IMR-90 (cell line): ENCODE data around the gene CEACAM16. TPM values are rescaled to one million over a fixed set of nuclear protein-coding genes. Genes with fewer than 3 reads are reported as not detected.

Source experiments
- ATAC-seq: fragments of 200-7000 bp; cut with Tn5 transposase; 2 replicates; pipeline ENCODE4 v1.9.1; 2020; ENCODE audit warnings: low read depth, mild to moderate bottlenecking, moderate library complexity
- BruUV-seq: library from RNA; stranded (reverse); fragments of 400-500 nt; replicated peaks from 2 replicates; lab custom pipeline; 2021; lab: Mats Ljungman, UMichigan
- CTCF ChIA-PET: fragments of 300-600 bp; formaldehyde crosslinking; extraction: SDS; loops from one replicate; lab custom pipeline; 2021; ENCODE audit warnings: antibody characterized with exemption; lab: Yijun Ruan, JAX
- POLR2A ChIA-PET: fragments of 300-600 bp; sonication (Branson Sonifier 250); formaldehyde crosslinking; loops from one replicate; lab custom pipeline; 2022; ENCODE audit warnings: antibody characterized with exemption; ENCODE audit not compliant: unreplicated experiment; lab: Charles Lee
- DNase-seq: peaks from one replicate; pipeline ENCODE4 v3.0.0; 2013
- H2AFZ ChIP-seq: replicated peaks from 2 replicates; pipeline ENCODE3; 2013; ENCODE audit warnings: low read length, mild to moderate bottlenecking; ENCODE audit not compliant: poor library complexity
- H2AK5ac ChIP-seq: 2 replicates; pipeline ENCODE4 v1.6.1; 2013; ENCODE audit warnings: low read depth, low read length, inconsistent platforms
- H2AK9ac ChIP-seq: replicated peaks from 2 replicates; pipeline ENCODE3; 2013; ENCODE audit warnings: mild to moderate bottlenecking, low read depth, low read length, moderate library complexity; ENCODE audit not compliant: poor library complexity
- H2BK120ac ChIP-seq: 2 replicates; pipeline ENCODE4 v1.6.1; 2013; ENCODE audit warnings: low read depth, low read length, inconsistent platforms
- H2BK15ac ChIP-seq: 3 replicates; pipeline ENCODE4 v1.6.1; 2013; ENCODE audit warnings: low read depth, low read length, inconsistent platforms
- H2BK20ac ChIP-seq: 2 replicates; pipeline ENCODE4 v1.6.1; 2013; ENCODE audit warnings: low read depth, mild to moderate bottlenecking, inconsistent platforms, low read length, moderate library complexity
- H2BK5ac ChIP-seq: 2 replicates; pipeline ENCODE4 v1.6.1; 2013; ENCODE audit warnings: mild to moderate bottlenecking, low read depth, low read length, inconsistent platforms; ENCODE audit not compliant: poor library complexity, severe bottlenecking
- H3K14ac ChIP-seq: replicated peaks from 2 replicates; pipeline ENCODE4 v1.6.1; 2013; ENCODE audit warnings: low read depth, low read length, inconsistent platforms
- H3K18ac ChIP-seq: 2 replicates; pipeline ENCODE4 v1.6.1; 2013; ENCODE audit warnings: low read depth, low read length, control low read depth
- H3K23ac ChIP-seq: 2 replicates; pipeline ENCODE4 v1.6.1; 2013; ENCODE audit warnings: low read depth, low read length, inconsistent platforms
- H3K27ac ChIP-seq: 2 replicates; pipeline ENCODE4 v1.5.1; 2013; ENCODE audit warnings: mild to moderate bottlenecking, control low read depth, low read length; ENCODE audit not compliant: insufficient read depth
- H3K27me3 ChIP-seq: 2 replicates; pipeline ENCODE4 v1.6.1; 2013; ENCODE audit warnings: low read length; ENCODE audit not compliant: control insufficient read depth, insufficient read depth
- H3K36me3 ChIP-seq: 2 replicates; pipeline ENCODE4 v1.6.1; 2013; ENCODE audit warnings: low read length, mixed read lengths; ENCODE audit not compliant: control insufficient read depth, insufficient read depth
- H3K4ac ChIP-seq: 2 replicates; pipeline ENCODE4 v1.6.1; 2013; ENCODE audit warnings: low read depth, low read length, inconsistent platforms
- H3K4me1 ChIP-seq: 2 replicates; pipeline ENCODE4 v1.6.1; 2013; ENCODE audit warnings: low read length, mixed read lengths; ENCODE audit not compliant: control insufficient read depth, insufficient read depth
- H3K4me2 ChIP-seq: 2 replicates; pipeline ENCODE4 v1.6.1; 2013; ENCODE audit warnings: low read depth, mild to moderate bottlenecking, control low read depth, low read length, moderate library complexity
- H3K4me3 ChIP-seq: 2 replicates; pipeline ENCODE4 v1.5.1; 2013; ENCODE audit warnings: low read depth, mild to moderate bottlenecking, control low read depth, low read length, moderate library complexity; ENCODE audit not compliant: insufficient read depth
- H3K56ac ChIP-seq: 2 replicates; pipeline ENCODE4 v1.6.1; 2013; ENCODE audit warnings: low read length, inconsistent platforms; ENCODE audit not compliant: insufficient read depth; ENCODE audit errors: extremely low read depth
- H3K79me1 ChIP-seq, 2 experiments: 2 replicates each; pipeline ENCODE4 v1.6.1; 2013; ENCODE audit warnings: low read length in 2 of 2, inconsistent platforms in 1 of 2, low read depth in 1 of 2
- H3K9ac ChIP-seq: 2 replicates; pipeline ENCODE4 v1.6.1; 2013; ENCODE audit warnings: low read depth, low read length, control low read depth
- H3K9me1 ChIP-seq: 2 replicates; pipeline ENCODE4 v1.6.1; 2013; ENCODE audit warnings: low read length, inconsistent platforms; ENCODE audit not compliant: insufficient read depth
- H3K9me3 ChIP-seq: 2 replicates; pipeline ENCODE4 v1.6.1; 2013; ENCODE audit warnings: low read length; ENCODE audit not compliant: control insufficient read depth, insufficient read depth
- H4K20me1 ChIP-seq: 2 replicates; pipeline ENCODE4 v1.6.1; 2013; ENCODE audit warnings: low read length, inconsistent platforms; ENCODE audit not compliant: insufficient read depth
- H4K5ac ChIP-seq: 2 replicates; pipeline ENCODE4 v1.6.1; 2013; ENCODE audit warnings: mild to moderate bottlenecking, low read depth, low read length, control low read depth
- H4K8ac ChIP-seq, 2 experiments: 2 replicates each; pipeline ENCODE4 v1.6.1; 2013; ENCODE audit warnings: low read depth in 2 of 2, low read length in 2 of 2, control low read depth in 1 of 2, inconsistent platforms in 1 of 2
- H4K91ac ChIP-seq: 2 replicates; pipeline ENCODE4 v1.6.1; 2013; ENCODE audit warnings: low read depth, low read length, inconsistent platforms; ENCODE audit not compliant: insufficient read depth
- CHD1 ChIP-seq: IDR thresholded peaks from 2 replicates; pipeline ENCODE4 v1.6.1; 2012; ENCODE audit warnings: low read depth, low read length, improper control_type of control experiment
- CTCF ChIP-seq: conservative IDR thresholded peaks from 2 replicates; pipeline ENCODE4 v1.5.1; 2012; ENCODE audit warnings: mild to moderate bottlenecking, low read depth, low read length, improper control_type of control experiment
- FOS ChIP-seq: fragments of 150-350 bp; IDR thresholded peaks from 2 replicates; pipeline ENCODE4 v1.6.1; 2016; ENCODE audit warnings: low read depth, low read length
- MAFK ChIP-seq: IDR thresholded peaks from 2 replicates; pipeline ENCODE4 v1.6.1; 2012; ENCODE audit warnings: low read depth, low read length, improper control_type of control experiment
- MAZ ChIP-seq: IDR thresholded peaks from 2 replicates; pipeline ENCODE4 v1.6.1; 2012; ENCODE audit warnings: low read depth, mild to moderate bottlenecking, low read length, improper control_type of control experiment, moderate library complexity, borderline replicate concordance
- POLR2A ChIP-seq: IDR thresholded peaks from 2 replicates; pipeline ENCODE4 v1.6.1; 2012; ENCODE audit warnings: mild to moderate bottlenecking, low read depth, low read length
- RAD21 ChIP-seq: IDR thresholded peaks from 2 replicates; pipeline ENCODE4 v1.6.1; 2012; ENCODE audit warnings: low read length, improper control_type of control experiment
- WGBS, 2 experiments: methylation state at CpG; one replicate each; pipeline versions ENCODE4 v1.1.5 to v1.1.7; 2013; ENCODE audit warnings: missing lambda C conversion rate in 2 of 2; ENCODE audit not compliant: insufficient read length in 1 of 2; ENCODE audit errors: extremely low coverage in 2 of 2; 5-methylcytosine and 5-hydroxymethylcytosine counted together
- dilution Hi-C: fragments of 300-500 bp; cut with HindIII; formaldehyde crosslinking; loops from one replicate; pipeline ENCODE4 v1.14.3; 2018; ENCODE audit warnings: low sequenced_read_pairs; ENCODE audit not compliant: unreplicated experiment
- in situ Hi-C: fragments of 300-500 bp; cut with MboI; formaldehyde crosslinking; loops from 3 replicates; pipeline ENCODE4 v1.14.3; 2019; ENCODE audit warnings: low sequenced_read_pairs, inconsistent platforms, mixed read lengths
- intact Hi-C: fragments of 100-400 bp; cut with micrococcal nuclease; formaldehyde crosslinking; loops from 2 replicates; pipeline ENCODE4 v1.10.0; 2022
- polyA plus RNA-seq, 3 experiments: library from polyadenylated mRNA; depleted of rRNA; stranded (reverse); fragments of >200 nt; gene quantifications; 2 replicates each; pipeline ENCODE4 v1.2.3, GENCODE V29; 2012; ENCODE audit warnings: low replicate concordance in 1 of 3
- total RNA-seq: library from RNA; depleted of rRNA; stranded (reverse); fragments of >200 nt; gene quantifications from 2 replicates; pipeline ENCODE4 v1.2.3, GENCODE V29; 2012
- TF ChIP-seq, protein P1 (sequence below): fragments of 150-350 bp; IDR thresholded peaks from 2 replicates; pipeline ENCODE4 v1.6.1; 2016; ENCODE audit warnings: low read depth, mild to moderate bottlenecking, low read length, moderate library complexity, borderline replicate concordance

The CEACAM16 gene
- total and polyA plus RNA-seq, 2 of the 4 experiments (the other 2 are of a cell fraction): not detected

DNA sequence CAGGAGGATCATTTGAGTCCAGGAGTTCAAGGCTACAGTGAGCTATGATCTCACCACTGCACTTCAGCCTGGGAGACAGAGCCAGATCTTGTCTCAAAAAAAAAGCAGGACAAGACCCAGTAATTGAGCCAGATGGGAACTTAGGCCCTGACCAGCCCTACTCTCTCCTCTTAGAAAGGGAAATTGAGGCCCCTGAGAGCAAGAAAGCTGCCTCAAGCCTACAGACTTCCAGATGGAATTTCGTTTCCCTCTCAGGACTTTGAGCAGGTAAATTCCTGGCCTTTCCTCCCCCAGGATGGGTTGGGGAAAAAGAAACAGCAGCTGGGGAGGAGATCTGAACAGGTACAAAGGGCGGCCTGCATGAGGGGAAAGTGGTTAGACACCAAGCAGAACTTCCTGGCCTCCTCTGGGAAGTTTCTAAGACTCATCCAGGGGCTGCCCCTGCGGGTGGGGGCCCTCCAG, 46.0 kb downstream of the CEACAM16 start:
- Histone ChIP-seq H3K9me1 (peaks cover 17% of the 10 kb centered on the region), H2BK15ac (peak overlapping the region; percentile 87; the same call in 2 of the 3 replicates), H3K9me3 (no peaks in the 10 kb centered on the region), H4K8ac (peak overlapping the region; percentile 55 to 71), H3K56ac (no peak overlapping the region), H3K14ac (peak overlapping the region; percentile 85), H3K4me3 (no peak overlapping the region), H4K5ac (peak overlapping the region; percentile 79), H3K27ac (peak overlapping the region; percentile 31), H3K4ac (peak overlapping the region; percentile 98), H4K20me1 (peaks cover 5% of the 10 kb centered on the region), H3K27me3 (no peaks in the 10 kb centered on the region), H2AK5ac (peak overlapping the region; percentile 93), H2AFZ (peak overlapping the region; percentile 86), H2BK20ac (peak overlapping the region; percentile 96), H2BK120ac (peak overlapping the region; percentile 96), H3K4me1 (peaks cover 30% of the 10 kb centered on the region), H3K18ac (peak overlapping the region; percentile 88), H3K79me1 (peaks cover 4 to 29% of the 10 kb centered on the region in 2 experiments; a peak in 3 of 4 replicates), H2AK9ac (peak overlapping the region; percentile 92), H3K23ac (peak overlapping the region; percentile 88), H2BK5ac (peak overlapping the region; percentile 51), H4K91ac (peak overlapping the region; percentile 91), H3K9ac (peak overlapping the region; percentile 41; the same call in 1 of the 2 replicates), H3K36me3 (peaks cover 2% of the 10 kb centered on the region; the same call in 1 of the 2 replicates), H3K4me2 (no peak overlapping the region; the same call in 1 of the 2 replicates)
- no CpG with 5 or more reads among the region's 3 CpGs for WGBS, 2 experiments
- no peak for DNase-seq
- no peak for ATAC-seq
- dilution Hi-C loops (no loop called here), intact Hi-C loops (no loop called here), in situ Hi-C loops (no loop called here)
- no peak for TF ChIP-seq CHD1
- no peak for TF ChIP-seq MAFK
- TF ChIP-seq CTCF: no peak
- TF ChIP-seq, protein P1, sequence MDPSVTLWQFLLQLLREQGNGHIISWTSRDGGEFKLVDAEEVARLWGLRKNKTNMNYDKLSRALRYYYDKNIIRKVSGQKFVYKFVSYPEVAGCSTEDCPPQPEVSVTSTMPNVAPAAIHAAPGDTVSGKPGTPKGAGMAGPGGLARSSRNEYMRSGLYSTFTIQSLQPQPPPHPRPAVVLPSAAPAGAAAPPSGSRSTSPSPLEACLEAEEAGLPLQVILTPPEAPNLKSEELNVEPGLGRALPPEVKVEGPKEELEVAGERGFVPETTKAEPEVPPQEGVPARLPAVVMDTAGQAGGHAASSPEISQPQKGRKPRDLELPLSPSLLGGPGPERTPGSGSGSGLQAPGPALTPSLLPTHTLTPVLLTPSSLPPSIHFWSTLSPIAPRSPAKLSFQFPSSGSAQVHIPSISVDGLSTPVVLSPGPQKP: no peak
- TF ChIP-seq POLR2A: no peak
- TF ChIP-seq RAD21: no peak
- TF ChIP-seq MAZ: no peak
- TF ChIP-seq FOS: no peak
- ChIA-PET POLR2A (interaction anchor here (0.6 kb wide), 1 partner anchor 12 kb away, joined by 3 read pairs; no protein-coding TSS in a partner anchor), CTCF (interaction anchor here (1.1 to 1.4 kb wide), 3 partner anchors 8 to 21 kb away, joined by 3 to 7 read pairs (median 4); no protein-coding TSS in a partner anchor)
- BruUV-seq: no TSS peak
